Liver (tissue), 9 donors: ENCODE data around the gene VEGFA. TPM values are rescaled to one million over a fixed set of nuclear protein-coding genes. Genes with fewer than 3 reads are reported as not detected.

Experiments used
- DNase-seq: peaks from one replicate; pipeline ENCODE4 v3.0.0-alpha.2; 2017; ENCODE audit warnings: low spot score
- H3K27ac ChIP-seq, 2 donors: one replicate each; pipeline ENCODE4 v1.7.0; 2013; ENCODE audit warnings: inconsistent platforms in 2 of 2, low read length in 2 of 2, control low read depth in 1 of 2, low read depth in 1 of 2, mild to moderate bottlenecking in 1 of 2
- H3K27me3 ChIP-seq, 4 donors: one replicate each; pipeline versions ENCODE4 v1.6.1 to v1.7.0; 2013; ENCODE audit warnings: low read length in 3 of 4, inconsistent platforms in 1 of 4, mild to moderate bottlenecking in 1 of 4, moderate library complexity in 1 of 4; ENCODE audit not compliant: control insufficient read depth in 4 of 4, insufficient read depth in 4 of 4
- H3K36me3 ChIP-seq, 4 donors: one replicate each; pipeline versions ENCODE4 v1.6.1 to v1.7.0; 2013; ENCODE audit warnings: low read length in 3 of 4, mild to moderate bottlenecking in 3 of 4, low read depth in 1 of 4, moderate library complexity in 1 of 4; ENCODE audit not compliant: control insufficient read depth in 4 of 4, insufficient read depth in 3 of 4
- H3K4me1 ChIP-seq, 4 donors: one replicate each; pipeline versions ENCODE4 v1.6.1 to v1.7.0; 2013; ENCODE audit warnings: low read length in 3 of 4, mild to moderate bottlenecking in 3 of 4, moderate library complexity in 1 of 4; ENCODE audit not compliant: control insufficient read depth in 4 of 4, insufficient read depth in 4 of 4
- H3K4me3 ChIP-seq, 3 donors: one replicate each; pipeline versions ENCODE4 v1.6.1 to v1.7.0; 2013; ENCODE audit warnings: low read length in 3 of 3, control low read depth in 1 of 3, low read depth in 1 of 3, mild to moderate bottlenecking in 1 of 3
- H3K9ac ChIP-seq, 2 donors: one replicate each; pipeline ENCODE4 v1.7.0; 2013; ENCODE audit warnings: low read length in 2 of 2, mild to moderate bottlenecking in 2 of 2, moderate library complexity in 2 of 2, control low read depth in 1 of 2, low read depth in 1 of 2
- H3K9me3 ChIP-seq, 4 donors: one replicate each; pipeline versions ENCODE4 v1.6.1 to v1.7.0; 2013; ENCODE audit warnings: low read length in 3 of 4; ENCODE audit not compliant: control insufficient read depth in 4 of 4
- ATF3 ChIP-seq: IDR thresholded peaks from 2 replicates; pipeline ENCODE4 v1.6.1; 2016; ENCODE audit warnings: antibody characterized with exemption
- CTCF ChIP-seq: fragments of 150-350 bp; IDR thresholded peaks from 2 replicates; pipeline ENCODE4 v1.5.1; 2017; ENCODE audit warnings: improper control_type of control experiment, low read depth, low read length; ENCODE audit not compliant: missing input control
- EGR1 ChIP-seq, 2 donors: IDR thresholded peaks; 2 replicates each; pipeline ENCODE4 v1.6.1; 2016 to 2018; ENCODE audit warnings: antibody characterized with exemption in 2 of 2, low read depth in 2 of 2
- FOXA1 ChIP-seq: IDR thresholded peaks from 2 replicates; pipeline ENCODE4 v1.6.1; 2016; ENCODE audit warnings: antibody characterized with exemption
- FOXA2 ChIP-seq: IDR thresholded peaks from 2 replicates; pipeline ENCODE4 v1.6.1; 2016; ENCODE audit warnings: antibody characterized with exemption
- GABPA ChIP-seq, 2 donors: IDR thresholded peaks in 1 of 2; conservative IDR thresholded peaks in 1 of 2; 2 replicates each; pipeline ENCODE4 v1.6.1; 2016; ENCODE audit warnings: antibody characterized with exemption in 2 of 2, mild to moderate bottlenecking in 1 of 2, moderate library complexity in 1 of 2
- HNF4A ChIP-seq, 2 donors: conservative IDR thresholded peaks; 2 replicates each; pipeline ENCODE4 v1.6.1; 2016; ENCODE audit warnings: antibody characterized with exemption in 2 of 2, mild to moderate bottlenecking in 2 of 2
- HNF4G ChIP-seq: IDR thresholded peaks from 2 replicates; pipeline ENCODE4 v1.6.1; 2016; ENCODE audit warnings: antibody characterized with exemption
- JUND ChIP-seq, 2 donors: IDR thresholded peaks; 2 replicates each; pipeline ENCODE4 v1.6.1; 2016; ENCODE audit warnings: antibody characterized with exemption in 2 of 2
- MAX ChIP-seq: IDR thresholded peaks from 2 replicates; pipeline ENCODE4 v1.6.1; 2016; ENCODE audit warnings: antibody characterized with exemption
- NR2F2 ChIP-seq: IDR thresholded peaks from 2 replicates; pipeline ENCODE4 v1.6.1; 2016; ENCODE audit warnings: antibody characterized with exemption
- RAD21 ChIP-seq, 2 donors: IDR thresholded peaks; 2 replicates each; pipeline ENCODE4 v1.6.1; 2016; ENCODE audit warnings: antibody characterized with exemption in 2 of 2, mild to moderate bottlenecking in 2 of 2
- REST ChIP-seq: IDR thresholded peaks from 2 replicates; pipeline ENCODE4 v1.6.1; 2016; ENCODE audit warnings: antibody characterized with exemption, mild to moderate bottlenecking
- RXRA ChIP-seq, 2 donors: IDR thresholded peaks; 2 replicates each; pipeline ENCODE4 v1.6.1; 2017 to 2018; ENCODE audit warnings: antibody characterized with exemption in 2 of 2, mild to moderate bottlenecking in 1 of 2
- SP1 ChIP-seq: IDR thresholded peaks from 2 replicates; pipeline ENCODE4 v1.6.1; 2018; ENCODE audit warnings: antibody characterized with exemption, mild to moderate bottlenecking
- TAF1 ChIP-seq: conservative IDR thresholded peaks from 2 replicates; pipeline ENCODE4 v1.6.1; 2016; ENCODE audit warnings: antibody characterized with exemption, mild to moderate bottlenecking
- YY1 ChIP-seq: IDR thresholded peaks from 2 replicates; pipeline ENCODE4 v1.6.1; 2016; ENCODE audit warnings: antibody characterized with exemption, mild to moderate bottlenecking
- ZBTB33 ChIP-seq: IDR thresholded peaks from 2 replicates; pipeline ENCODE4 v1.6.1; 2016; ENCODE audit warnings: antibody characterized with exemption
- WGBS: extraction: QIAGEN DNeasy Blood & Tissue Kit; methylation state at CpG from one replicate; pipeline ENCODE4 v1.1.7; 2013; 5-methylcytosine and 5-hydroxymethylcytosine counted together
- polyA plus RNA-seq, 2 donors: library from polyadenylated mRNA; stranded (reverse) in 1 of 2; unstranded in 1 of 2; fragments of 200-250 nt in 1 of 2; fragments of >200 nt in 1 of 2; fragmentation: Nextera tagmentation in 1 of 2; extraction: Ambion mirVana in 1 of 2; gene quantifications; one replicate each; pipeline versions ENCODE4 v1.2.1 to v1.2.3, GENCODE V29; 2013 to 2015
- total RNA-seq, 2 donors: library from RNA; depleted of rRNA; stranded (reverse); fragments of >200 nt; gene quantifications; one replicate each; pipeline ENCODE4 v1.2.3, GENCODE V29; 2014
- donor health status: healthy.
- donor health status: healthy.
- donor health status: healthy.
- donor health status: healthy.
- donor health status: healthy.

VEGFA gene
- total and polyA plus RNA-seq, 4 donors = 14.7 to 160 (median 65.2) TPM

- TF ChIP-seq HNF4A (conservative IDR thresholded peaks at IDR 0.05) (no peak), MAX (no peak), ZBTB33 (no peak), TAF1 (no peak), JUND (IDR thresholded peaks at IDR 0.05) (no peak), SP1 (no peak), ATF3 (no peak), EGR1 (IDR thresholded peaks at IDR 0.05; ENCODE audit: low read depth in 2 of 2) (no peak), RXRA (IDR thresholded peaks at IDR 0.05) (no peak), YY1 (no peak), FOXA2 (no peak), HNF4G (no peak), GABPA (IDR thresholded peaks at IDR 0.05 in 1 of 2, conservative IDR thresholded peaks at IDR 0.05 in 1 of 2) (no peak), FOXA1 (no peak), REST (no peak), RAD21 (IDR thresholded peaks at IDR 0.05) (no peak), NR2F2 (no peak), CTCF (no peak)
- H3K27me3 ChIP-seq = no peaks in the 10 kb centered on the region
- H3K36me3 ChIP-seq = no peaks in the 10 kb centered on the region
- H3K27ac ChIP-seq = peak overlapping the region in 1 of 2 donors; percentile 39
- no peak overlapping the region for H3K9ac ChIP-seq
- no peaks in the 10 kb centered on the region for H3K9me3 ChIP-seq
- H3K4me3 ChIP-seq = no peak overlapping the region
- WGBS = 96% methylated on average over 2 of the region's 2 CpGs
- peaks cover 13 to 39% (median 25%) of the 10 kb centered on the region in 4 donors for H3K4me1 ChIP-seq
- DNase-seq = no peak
Measured at GRCh38 chr6:43811733-43812099, 41.7 kb downstream of the VEGFA start.
